A549 treated with CORT108297 at 1 μM for 4 hours (cell line): Measurements from ENCODE around the gene CNIH2. TPM values are rescaled to one million over a fixed set of nuclear protein-coding genes. Genes with fewer than 3 reads are reported as not detected.

Experiments
- total RNA-seq: library from RNA; stranded (reverse); fragments of 200-300 nt; extraction: Qiagen RNA extraction; gene quantifications from 5 replicates; pipeline ENCODE4 v1.2.3, GENCODE V29; 2022

The CNIH2 gene
- total RNA-seq: 1.6 to 2.5 TPM (median 2.4 TPM) in 5 replicates

GRCh38 chr11:66277471-66278362 is at the start of gene CNIH2:
Gene CNIH2 (plus strand): TSS chr11:66278175. CDS start chr11:66278457, 282 bp downstream.

DNA sequence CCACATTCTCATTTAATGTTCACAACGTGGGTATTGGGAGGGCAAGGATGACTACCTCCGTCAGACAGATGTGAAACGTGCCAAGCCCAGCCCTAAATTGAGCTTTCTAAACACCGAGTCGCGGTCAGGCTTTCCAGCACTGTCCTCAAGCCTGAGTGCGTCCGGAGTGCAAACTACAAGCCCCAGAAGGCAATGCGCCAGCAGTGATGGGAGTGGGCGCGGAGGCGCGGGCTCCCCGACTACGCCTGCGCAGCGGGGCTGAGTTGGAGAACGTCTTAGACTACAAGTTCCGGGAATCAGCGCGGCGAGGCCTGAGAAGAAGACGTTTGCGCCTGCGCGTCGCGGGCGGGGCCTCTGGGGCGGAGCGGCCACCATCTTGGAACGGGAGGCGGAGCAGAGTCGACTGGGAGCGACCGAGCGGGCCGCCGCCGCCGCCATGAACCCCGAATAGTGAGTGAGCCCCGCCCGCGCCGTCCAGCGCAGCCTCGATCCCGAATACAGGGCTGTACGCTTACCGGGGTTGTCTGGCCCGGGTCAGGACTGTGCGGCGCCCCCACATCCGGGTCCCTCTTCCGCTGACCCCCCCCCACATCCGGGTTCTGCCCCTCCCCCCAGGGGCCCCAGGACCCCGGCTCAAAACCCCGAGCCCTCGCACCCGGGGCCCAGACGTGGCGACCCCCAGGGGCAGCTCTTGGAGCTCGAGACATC is 9.6 kb upstream of the CNIH2 start, which contains the start of gene RAB1B:
TSS of gene RAB1B (plus strand) at position 396 of the 708 bp plus-strand sequence. CDS start at position 437, 41 bp downstream.

DNA sequence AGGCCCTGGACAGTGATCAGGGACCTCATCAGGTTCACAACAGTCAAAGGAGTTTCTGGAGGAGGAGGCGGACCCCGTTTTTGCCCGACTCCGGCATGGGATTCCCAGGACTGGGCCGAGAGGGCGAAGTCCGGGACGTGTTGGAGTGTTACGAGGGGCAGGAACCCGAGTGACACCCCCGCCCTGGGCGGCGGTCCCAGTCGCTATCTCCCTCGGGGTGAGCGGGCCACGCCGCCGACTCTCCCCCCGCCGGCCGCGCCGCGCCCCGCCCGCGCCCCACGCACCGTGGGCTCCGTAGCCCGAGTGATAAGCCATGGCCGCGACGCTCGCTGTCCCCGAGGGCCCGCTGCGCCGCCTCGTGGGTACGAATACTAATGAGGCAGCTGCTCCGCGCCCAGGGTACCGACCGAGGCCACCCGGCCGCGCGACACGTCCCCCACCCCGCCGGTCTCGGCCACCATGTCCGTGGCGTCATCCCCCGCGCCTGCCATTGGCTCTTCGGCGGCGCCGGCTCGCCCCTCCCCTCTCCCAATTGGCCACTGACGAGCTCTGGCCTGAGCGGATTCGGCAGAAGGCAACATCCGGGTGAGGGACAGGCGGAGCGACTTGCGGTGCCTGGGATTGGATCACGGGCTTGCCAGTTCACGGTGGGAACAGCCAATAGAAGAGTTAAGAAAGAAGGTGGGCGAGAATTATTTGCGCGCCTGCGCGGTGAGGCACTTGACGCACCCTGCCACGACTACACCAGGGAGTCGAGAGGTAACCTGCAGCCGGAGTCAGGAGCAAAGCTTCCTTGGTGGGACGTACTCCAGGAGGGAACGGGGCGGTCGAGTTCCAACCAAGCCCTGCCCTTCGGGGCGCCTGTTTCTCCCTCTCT is 10.9 kb downstream of the CNIH2 start, which contains the start of gene YIF1A:
TSS of gene YIF1A (minus strand) at position 473 of the 877 bp plus-strand sequence. CDS start at position 315, 158 bp downstream.

DNA sequence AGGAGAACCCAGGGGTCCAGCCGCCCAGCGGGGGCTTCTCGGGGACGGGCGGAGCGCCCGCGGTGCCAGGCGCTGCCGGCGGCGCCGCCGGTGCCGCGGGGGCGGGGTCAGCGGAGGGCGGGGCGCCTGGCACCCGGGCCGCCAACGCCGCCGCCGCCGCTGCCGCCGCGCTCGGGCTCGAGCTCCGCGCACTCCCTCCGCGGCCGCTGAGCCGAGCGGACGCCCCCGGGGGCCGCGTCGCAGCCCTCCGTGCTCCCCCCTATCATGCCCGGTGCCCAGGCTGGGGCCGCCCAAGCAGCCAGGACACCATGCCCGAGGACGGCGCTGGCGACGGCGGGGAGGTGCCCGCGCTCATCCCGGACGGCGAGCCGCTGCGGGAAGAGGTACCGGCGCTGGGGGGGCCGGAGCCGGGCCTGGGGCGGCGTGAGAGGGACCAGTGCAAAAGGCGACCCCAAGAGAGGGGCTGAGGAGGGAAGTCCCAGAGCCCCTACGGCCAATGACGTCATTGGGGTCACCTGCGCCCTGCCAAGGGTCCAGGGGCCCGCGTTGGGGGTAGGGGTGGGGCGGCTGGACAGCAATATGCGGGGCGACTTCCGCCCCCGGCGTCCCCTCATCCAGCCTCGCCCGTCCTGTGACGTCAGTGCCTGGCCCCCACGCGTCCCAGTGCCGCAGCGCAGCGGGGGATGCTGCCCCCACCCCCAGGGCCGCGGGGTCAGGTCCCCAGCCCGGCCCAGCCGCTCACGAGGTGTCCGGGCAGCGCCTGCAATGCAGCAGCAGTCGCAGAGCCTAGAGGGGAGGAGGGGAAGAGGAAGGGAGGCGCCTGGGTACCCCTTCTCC is 13.9 kb downstream of the CNIH2 start, which contains the start of gene TMEM151A:
TSS of gene TMEM151A (plus strand) at position 189 of the 837 bp plus-strand sequence. CDS start at position 309, 120 bp downstream.

GRCh38 chr11:66316849-66317251 is 38.9 kb downstream of the CNIH2 start, which contains the start of gene CD248:
Gene CD248 (minus strand): TSS chr11:66317044. CDS start chr11:66317027, 17 bp downstream.

Other genes starting within 250 kb of the CNIH2 start
- gene GAL3ST3, start 229.0 kb upstream of the CNIH2 start, total RNA-seq: not detected in 5 replicates
- 166 to 184 TPM (median 170 TPM) in 5 replicates for gene SF3B2, start 225.8 kb upstream of the CNIH2 start, total RNA-seq
- 48.9 to 85.2 TPM (median 76.8 TPM) in 5 replicates for gene PACS1, start 207.9 kb upstream of the CNIH2 start, total RNA-seq
- 38.4 to 49.2 TPM (median 46.1 TPM) in 5 replicates for gene KLC2, start 20.5 kb upstream of the CNIH2 start, total RNA-seq
- 123 to 151 TPM (median 149 TPM) in 5 replicates for gene RAB1B, start 9.5 kb upstream of the CNIH2 start, total RNA-seq
- 94.0 to 127 TPM (median 124 TPM) in 5 replicates for gene YIF1A, start 11.0 kb downstream of the CNIH2 start, total RNA-seq
- gene TMEM151A, start 13.7 kb downstream of the CNIH2 start, total RNA-seq: 1.8 to 4.6 TPM (median 3.3 TPM) in 5 replicates
- gene CD248, start 38.9 kb downstream of the CNIH2 start, total RNA-seq: not detected in 5 replicates
- gene RIN1, start 58.3 kb downstream of the CNIH2 start, total RNA-seq: 28.4 to 46.9 TPM (median 39.6 TPM) in 5 replicates
- 81.3 to 101 TPM (median 89.5 TPM) in 5 replicates for gene BRMS1, start 66.9 kb downstream of the CNIH2 start, total RNA-seq
- 15.1 to 20.3 TPM (median 19.1 TPM) in 5 replicates for gene B4GAT1, start 69.5 kb downstream of the CNIH2 start, total RNA-seq
- 3.1 to 5.3 TPM (median 4.5 TPM) in 5 replicates for gene SLC29A2, start 93.6 kb downstream of the CNIH2 start, total RNA-seq
- gene NPAS4, start 142.9 kb downstream of the CNIH2 start, total RNA-seq: not detected in 5 replicates
- 91.9 to 118 TPM (median 107 TPM) in 5 replicates for gene MRPL11, start 160.7 kb downstream of the CNIH2 start, total RNA-seq
- gene PELI3, start 188.7 kb downstream of the CNIH2 start, total RNA-seq: 4.0 to 6.8 TPM (median 5.9 TPM) in 5 replicates
- gene DPP3, start 202.3 kb downstream of the CNIH2 start, total RNA-seq: 50.3 to 58.1 TPM (median 55.8 TPM) in 5 replicates
- 8.3 to 10.7 TPM (median 9.6 TPM) in 5 replicates for gene BBS1, start 232.5 kb downstream of the CNIH2 start, total RNA-seq